SJCRH30 (cell line): Measurements from ENCODE around the gene NRL. TPM values are rescaled to one million over a fixed set of nuclear protein-coding genes. Genes with fewer than 3 reads are reported as not detected.
"Not testable (repeated sequence)": the region's sequence is repeated elsewhere in the genome, so short reads cannot be mapped to it uniquely, and the experiment has no call there.

Source experiments
- DNase-seq, 2 experiments: peaks; one replicate each; pipeline ENCODE4 v3.0.0-alpha.2; 2015 to 2020
- H3K27ac ChIP-seq: fragments of 250-450 bp; sonication (Bioruptor Pico); 2 replicates; pipeline ENCODE4 v1.5.1; 2020; ENCODE audit warnings: mild to moderate bottlenecking, moderate library complexity
- H3K27me3 ChIP-seq: fragments of 250-450 bp; sonication (Bioruptor Pico); 2 replicates; pipeline ENCODE4 v1.5.1; 2020; ENCODE audit warnings: mild to moderate bottlenecking, moderate library complexity
- H3K36me3 ChIP-seq: fragments of 250-450 bp; sonication (Bioruptor Pico); 2 replicates; pipeline ENCODE4 v1.5.1; 2020; ENCODE audit warnings: mild to moderate bottlenecking, moderate library complexity
- H3K4me1 ChIP-seq: fragments of 250-450 bp; sonication (Bioruptor Pico); 2 replicates; pipeline ENCODE4 v1.5.1; 2020; ENCODE audit warnings: mild to moderate bottlenecking, moderate library complexity
- H3K4me3 ChIP-seq: fragments of 250-450 bp; sonication (Bioruptor Pico); 2 replicates; pipeline ENCODE4 v1.5.1; 2020; ENCODE audit warnings: mild to moderate bottlenecking, moderate library complexity
- H3K9me3 ChIP-seq: fragments of 250-450 bp; sonication (Bioruptor Pico); replicated peaks from 2 replicates; pipeline ENCODE4 v1.5.1; 2020; ENCODE audit warnings: mild to moderate bottlenecking, moderate library complexity
- total RNA-seq: library from RNA; depleted of rRNA; stranded (reverse); fragments of >200 nt; shearing (Covaris generic); gene quantifications from 2 replicates; pipeline ENCODE4 v1.2.3, GENCODE V29; 2014; rRNA removed

The NRL gene
- total RNA-seq, 1 experiment from 2014 or later: 4.4 TPM

- H3K36me3 ChIP-seq, H3K9me3 ChIP-seq, DNase-seq, H3K27ac ChIP-seq, H3K27me3 ChIP-seq, H3K4me3 ChIP-seq, H3K4me1 ChIP-seq: not testable (repeated sequence)
Observed at GRCh38 chr14:24049002-24049401, 65.7 kb downstream of the NRL start.

DNA sequence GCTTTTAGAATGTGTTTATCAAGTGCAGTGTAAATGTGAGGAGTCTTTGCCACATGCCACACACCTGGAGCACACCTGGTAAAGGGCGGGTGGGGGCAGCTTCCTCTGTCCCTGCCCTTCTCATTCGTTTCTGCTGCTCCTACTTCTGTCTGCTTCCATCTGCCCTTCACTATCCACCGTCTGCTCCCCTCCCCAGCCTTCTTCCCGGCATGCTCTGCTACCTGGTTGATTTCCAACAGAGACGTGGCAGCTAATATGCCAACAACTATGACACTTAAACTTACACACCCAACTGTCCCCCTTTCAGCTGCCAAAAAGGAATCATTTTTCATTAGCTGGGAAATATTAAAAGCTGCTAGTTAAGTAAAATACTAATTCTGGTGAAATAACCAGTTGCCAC is 72.0 kb downstream of the NRL start:
- H3K27me3 ChIP-seq: no peaks in the 10 kb centered on the region
- no peak overlapping the region for H3K4me3 ChIP-seq
- H3K9me3 ChIP-seq: no peaks in the 10 kb centered on the region
- no peaks in the 10 kb centered on the region for H3K4me1 ChIP-seq
- no peak overlapping the region for H3K27ac ChIP-seq
- no peak for DNase-seq
- H3K36me3 ChIP-seq: no peaks in the 10 kb centered on the region

DNA sequence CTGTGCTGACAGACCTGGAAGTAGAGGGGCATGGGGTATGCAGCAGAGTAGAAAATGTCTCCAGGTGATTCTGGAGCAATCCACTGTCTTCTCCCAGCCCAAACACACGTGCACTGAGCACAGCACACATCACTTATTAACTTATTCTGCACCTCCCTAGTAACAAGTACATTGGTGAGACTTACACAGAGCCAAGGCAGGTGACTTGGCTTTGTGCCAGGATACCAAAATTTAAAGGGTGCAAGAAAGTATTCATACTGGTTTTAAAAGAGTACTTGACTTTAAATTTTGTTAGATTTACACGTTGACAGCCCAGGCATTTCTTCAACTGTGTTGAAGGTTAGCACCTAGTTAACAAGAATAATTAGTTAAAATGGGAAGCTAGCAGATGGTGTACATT is 74.1 kb downstream of the NRL start:
- H3K27me3 ChIP-seq: no peaks in the 10 kb centered on the region
- DNase-seq: no peak
- no peaks in the 10 kb centered on the region for H3K4me1 ChIP-seq
- no peak overlapping the region for H3K27ac ChIP-seq
- H3K9me3 ChIP-seq: no peaks in the 10 kb centered on the region
- H3K36me3 ChIP-seq: no peaks in the 10 kb centered on the region
- H3K4me3 ChIP-seq: no peak overlapping the region

- Histone ChIP-seq H3K27ac (no peak overlapping the region), H3K27me3 (no peaks in the 10 kb centered on the region), H3K4me3 (no peak overlapping the region), H3K36me3 (no peaks in the 10 kb centered on the region), H3K4me1 (no peaks in the 10 kb centered on the region), H3K9me3 (no peaks in the 10 kb centered on the region)
- no peak for DNase-seq
Observed at GRCh38 chr14:24038686-24039085, 76.1 kb downstream of the NRL start.

- H3K9me3 ChIP-seq: no peaks in the 10 kb centered on the region
- H3K27me3 ChIP-seq: no peaks in the 10 kb centered on the region
- no peaks in the 10 kb centered on the region for H3K36me3 ChIP-seq
- H3K4me1 ChIP-seq: no peaks in the 10 kb centered on the region
- no peak overlapping the region for H3K27ac ChIP-seq
- no peak for DNase-seq
- no peak overlapping the region for H3K4me3 ChIP-seq
Observed at GRCh38 chr14:24037658-24038037, 77.1 kb downstream of the NRL start.

DNA sequence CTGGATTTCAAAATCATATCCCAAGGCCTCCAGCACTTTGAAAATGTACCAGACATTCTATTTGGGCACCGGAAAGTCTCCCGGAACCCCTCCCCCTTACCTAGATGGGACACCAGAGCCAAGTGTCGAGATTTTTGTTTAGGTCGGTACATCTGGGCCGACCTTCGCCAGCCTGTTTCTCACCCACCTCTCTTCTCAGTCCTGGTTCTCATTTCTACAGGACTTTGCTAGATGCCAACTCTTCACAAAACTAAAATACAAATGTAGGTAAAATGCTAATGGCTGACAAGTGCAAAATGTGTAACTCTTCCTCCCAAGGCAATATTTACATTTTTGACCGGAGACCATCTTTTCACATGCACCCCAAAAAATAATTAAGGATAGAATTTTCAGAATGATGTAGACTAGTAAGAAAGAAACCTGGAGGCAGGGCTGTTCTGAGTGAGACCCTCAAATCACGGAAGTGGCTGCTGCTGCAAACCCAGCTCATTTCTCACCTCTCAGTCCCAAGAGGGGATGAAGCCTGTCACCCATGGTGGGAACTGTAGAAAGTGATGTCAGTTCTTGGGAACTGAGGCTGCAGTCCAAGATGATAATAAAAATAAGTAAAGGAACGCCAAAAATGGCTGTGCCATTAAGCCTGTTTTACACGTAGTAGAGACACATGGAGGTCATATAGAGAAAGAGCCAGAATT is 77.6 kb downstream of the NRL start:
- peak overlapping the region; percentile 67 for H3K4me3 ChIP-seq
- H3K27me3 ChIP-seq, H3K27ac ChIP-seq: not testable (repeated sequence)

GRCh38 chr14:24036169-24036962 is 78.4 kb downstream of the NRL start:
- Histone ChIP-seq H3K27me3 (no peaks in the 10 kb centered on the region), H3K4me1 (no peaks in the 10 kb centered on the region), H3K4me3 (peak overlapping the region; percentile 67), H3K9me3 (peaks cover 5% of the 10 kb centered on the region; the same call in 1 of the 2 replicates), H3K36me3 (no peaks in the 10 kb centered on the region), H3K27ac (peak overlapping the region; percentile 33)
- DNase-seq: peak; percentile 84 to 86

More for the DNA sequence above, 77.6 kb downstream of the NRL start:
- not testable (repeated sequence) for H3K4me1 ChIP-seq, H3K9me3 ChIP-seq, H3K36me3 ChIP-seq, DNase-seq

DNA sequence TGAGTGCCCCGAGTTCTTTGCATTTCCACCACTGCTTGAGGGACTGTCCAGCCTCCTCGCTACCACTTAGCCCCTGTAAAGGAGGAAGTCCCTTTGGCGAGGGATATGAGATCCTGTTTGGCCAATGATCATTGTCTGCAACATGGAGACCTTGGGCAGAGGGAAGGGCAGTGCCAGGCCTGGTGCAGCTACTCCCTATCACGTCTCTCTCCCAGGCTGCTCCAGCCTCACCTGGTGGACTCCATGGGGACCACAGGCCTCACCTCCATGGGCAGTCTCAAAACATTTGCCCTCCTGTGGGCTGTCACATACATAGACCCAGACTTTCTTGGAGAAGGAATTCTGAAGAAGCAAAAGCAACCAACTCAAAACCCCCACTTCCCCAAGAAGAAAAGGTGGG is 79.0 kb downstream of the NRL start:
- not testable (repeated sequence) for H3K9me3 ChIP-seq, H3K27me3 ChIP-seq, H3K4me1 ChIP-seq, H3K27ac ChIP-seq, H3K36me3 ChIP-seq, DNase-seq
- peak overlapping the region; percentile 67 for H3K4me3 ChIP-seq

DNA sequence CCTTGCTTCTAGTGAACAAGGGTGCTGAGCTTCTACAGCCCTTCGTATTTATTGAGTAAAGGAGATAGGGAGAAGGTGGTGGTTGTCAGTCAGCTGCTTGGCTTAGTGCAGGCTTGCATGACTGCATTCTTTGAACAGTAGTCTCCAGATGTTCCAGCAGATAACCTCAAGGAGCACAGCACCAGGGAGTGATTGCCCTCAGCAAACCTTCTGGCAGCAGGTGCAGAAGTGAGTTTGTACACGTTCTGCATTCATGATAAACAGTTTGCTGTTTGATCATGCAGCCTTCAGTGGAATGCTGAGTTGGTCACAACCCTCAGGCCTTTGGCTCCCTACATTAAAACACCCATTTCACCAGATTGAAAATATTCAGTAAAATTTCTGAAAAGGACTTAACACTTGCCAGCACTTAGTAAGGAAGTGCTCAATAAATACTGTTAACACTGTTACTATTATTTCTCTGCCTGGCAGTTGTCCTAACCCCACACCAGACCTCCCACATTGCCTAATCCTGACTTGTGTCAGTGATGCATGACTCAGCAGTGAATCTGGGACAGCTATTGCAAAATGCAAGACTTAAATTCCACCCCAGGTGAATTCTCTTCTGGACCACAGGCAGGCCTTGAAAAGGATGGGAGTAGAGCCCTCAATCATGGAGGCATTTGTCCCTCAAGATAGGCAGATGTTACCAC is 81.9 kb downstream of the NRL start:
- H3K4me1 ChIP-seq: no peaks in the 10 kb centered on the region
- DNase-seq: no peak
- no peak overlapping the region for H3K4me3 ChIP-seq
- peaks cover 11% of the 10 kb centered on the region for H3K9me3 ChIP-seq
- no peaks in the 10 kb centered on the region for H3K27me3 ChIP-seq
- H3K27ac ChIP-seq: no peak overlapping the region
- no peaks in the 10 kb centered on the region for H3K36me3 ChIP-seq

- not testable (repeated sequence) for H3K4me3 ChIP-seq, H3K4me1 ChIP-seq, H3K27ac ChIP-seq, DNase-seq, H3K27me3 ChIP-seq, H3K36me3 ChIP-seq
- H3K9me3 ChIP-seq: peaks cover 11% of the 10 kb centered on the region
Observed at GRCh38 chr14:24031331-24031730, 83.4 kb downstream of the NRL start.

DNA sequence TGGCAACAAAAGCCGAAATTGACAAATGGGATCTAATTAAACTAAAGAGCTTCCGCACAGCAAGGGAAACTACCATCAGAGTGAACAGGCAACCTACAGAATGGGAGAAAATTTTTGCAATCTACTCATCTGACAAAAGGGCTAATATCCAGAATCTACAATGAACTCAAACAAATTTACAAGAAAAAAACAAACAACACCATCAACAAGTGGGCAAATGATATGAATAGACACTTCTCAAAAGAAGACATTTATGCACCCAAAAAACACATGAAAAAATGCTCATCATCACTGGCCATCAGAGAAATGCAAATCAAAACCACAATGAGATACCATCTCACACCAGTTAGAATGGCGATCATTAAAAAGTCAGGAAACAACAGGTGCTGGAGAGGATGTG is 85.1 kb downstream of the NRL start:
- not testable (repeated sequence) for H3K27me3 ChIP-seq, H3K4me3 ChIP-seq, DNase-seq, H3K4me1 ChIP-seq, H3K36me3 ChIP-seq, H3K27ac ChIP-seq
- H3K9me3 ChIP-seq: peaks cover 11% of the 10 kb centered on the region

Other genes starting within 250 kb of the NRL start
- 18.3 and 18.6 TPM in 2 replicates for gene DHRS4, start 161.2 kb downstream of the NRL start, total RNA-seq
- gene DHRS4L2, start 126.0 kb downstream of the NRL start, total RNA-seq: 11.1 and 11.7 TPM in 2 replicates
- 0.20 and 0.40 TPM in 2 replicates for gene CARMIL3, start 62.9 kb downstream of the NRL start, total RNA-seq
- not detected in 2 replicates for gene CPNE6, start 43.4 kb downstream of the NRL start, total RNA-seq
- 14.9 and 16.2 TPM in 2 replicates for gene PCK2, start 20.6 kb downstream of the NRL start, total RNA-seq
- 75.2 and 82.0 TPM in 2 replicates for gene DCAF11, start 172 bp downstream of the NRL start, total RNA-seq
- 137 and 161 TPM in 2 replicates for gene FITM1, start 15.7 kb upstream of the NRL start, total RNA-seq
- gene PSME1, start 21.2 kb upstream of the NRL start, total RNA-seq: 118 and 120 TPM in 2 replicates
- gene EMC9, start 26.6 kb upstream of the NRL start, total RNA-seq: 45.6 and 52.7 TPM in 2 replicates
- gene PSME2, start 31.7 kb upstream of the NRL start, total RNA-seq: 237 and 253 TPM in 2 replicates
- gene RNF31, start 32.5 kb upstream of the NRL start, total RNA-seq: 43.0 and 58.8 TPM in 2 replicates
- gene IRF9, start 46.3 kb upstream of the NRL start, total RNA-seq: 11.1 and 15.9 TPM in 2 replicates
- 1.1 and 2.5 TPM in 2 replicates for gene REC8, start 57.1 kb upstream of the NRL start, total RNA-seq
- 56.0 and 60.0 TPM in 2 replicates for gene IPO4, start 73.9 kb upstream of the NRL start, total RNA-seq
- 32.6 and 35.7 TPM in 2 replicates for gene TM9SF1, start 80.5 kb upstream of the NRL start, total RNA-seq
- gene TSSK4, start 90.7 kb upstream of the NRL start, total RNA-seq: 0.13 and 0.18 TPM in 2 replicates
- 21.5 and 29.1 TPM in 2 replicates for gene CHMP4A, start 98.5 kb upstream of the NRL start, total RNA-seq
- 16.9 and 27.7 TPM in 2 replicates for gene MDP1, start 101.1 kb upstream of the NRL start, total RNA-seq
- gene NEDD8, start 117.4 kb upstream of the NRL start, total RNA-seq: 296 and 300 TPM in 2 replicates
- gene GMPR2, start 118.0 kb upstream of the NRL start, total RNA-seq: 45.8 and 54.1 TPM in 2 replicates
- 22.8 and 24.5 TPM in 2 replicates for gene TINF2, start 127.7 kb upstream of the NRL start, total RNA-seq
- gene TGM1, start 148.2 kb upstream of the NRL start, total RNA-seq: 0.05 and 0.20 TPM in 2 replicates
- gene RABGGTA, start 156.6 kb upstream of the NRL start, total RNA-seq: 10.5 and 11.6 TPM in 2 replicates
- 9.5 and 9.6 TPM in 2 replicates for gene DHRS1, start 184.8 kb upstream of the NRL start, total RNA-seq
- gene NOP9, start 184.9 kb upstream of the NRL start, total RNA-seq: 30.1 and 33.0 TPM in 2 replicates
- 0.08 and 0.20 TPM in 2 replicates for gene CIDEB, start 193.0 kb upstream of the NRL start, total RNA-seq
- 4.4 and 5.3 TPM in 2 replicates for gene LTB4R2, start 195.2 kb upstream of the NRL start, total RNA-seq
- gene LTB4R, start 196.6 kb upstream of the NRL start, total RNA-seq: 2.0 and 3.8 TPM in 2 replicates
- gene ADCY4, start 220.1 kb upstream of the NRL start, total RNA-seq: 0.03 TPM in 1 of 2 replicates, not detected in the other
- gene RIPK3, start 225.0 kb upstream of the NRL start, total RNA-seq: not detected in 2 replicates